H1 (cell line): ENCODE results near the gene LHFPL3. TPM values are rescaled to one million over a fixed set of nuclear protein-coding genes. Genes with fewer than 3 reads are reported as not detected.

ENCODE experiments used
- CTCF ChIA-PET: fragments of 300-600 bp; sonication (Branson Sonifier 250); formaldehyde crosslinking; loops from one replicate; lab custom pipeline; 2021; ENCODE audit not compliant: partially characterized antibody; lab: Charles Lee
- POLR2A ChIA-PET: fragments of 300-600 bp; sonication (Branson Sonifier 250); formaldehyde crosslinking; loops from one replicate; lab custom pipeline; 2021; ENCODE audit warnings: inconsistent platforms; ENCODE audit not compliant: partially characterized antibody; lab: Charles Lee
- DNase-seq, 2 experiments: peaks; one replicate each; pipeline versions ENCODE4 v3.0.0 to v3.0.0-alpha.2; 2010 to 2022; ENCODE audit warnings: low spot score in 2 of 2, low read depth in 1 of 2, mixed read lengths in 1 of 2
- FAIRE-seq: peaks from 2 replicates; lab custom pipeline; 2011; peaks lifted over from hg19 to GRCh38; lab: Jason Lieb, UNC
- H2AFZ ChIP-seq: 2 replicates; pipeline ENCODE4 v1.8.1; 2012; ENCODE audit warnings: low read length, inconsistent platforms
- H2AK5ac ChIP-seq: 2 replicates; pipeline ENCODE4 v1.6.1; 2013; ENCODE audit warnings: low read depth, low read length
- H2BK120ac ChIP-seq: replicated peaks from 2 replicates; pipeline ENCODE3; 2013; ENCODE audit warnings: low read depth, low read length, inconsistent platforms
- H2BK12ac ChIP-seq: 2 replicates; pipeline ENCODE4 v1.6.1; 2013; ENCODE audit warnings: low read depth, low read length
- H2BK15ac ChIP-seq: 2 replicates; pipeline ENCODE4 v1.6.1; 2013; ENCODE audit warnings: low read length
- H2BK20ac ChIP-seq: 2 replicates; pipeline ENCODE4 v1.6.1; 2013; ENCODE audit warnings: low read length
- H2BK5ac ChIP-seq: 2 replicates; pipeline ENCODE4 v1.6.1; 2013; ENCODE audit warnings: low read depth, low read length
- H3K14ac ChIP-seq: 2 replicates; pipeline ENCODE4 v1.6.1; 2013; ENCODE audit warnings: inconsistent platforms; ENCODE audit not compliant: insufficient read length
- H3K18ac ChIP-seq: 2 replicates; pipeline ENCODE4 v1.6.1; 2013; ENCODE audit warnings: low read length; ENCODE audit errors: extremely low read depth
- H3K23ac ChIP-seq: 2 replicates; pipeline ENCODE4 v1.6.1; 2013; ENCODE audit warnings: inconsistent platforms; ENCODE audit not compliant: insufficient read length
- H3K23me2 ChIP-seq: 2 replicates; pipeline ENCODE4 v1.6.1; 2013; ENCODE audit warnings: low read depth, low read length
- H3K27ac ChIP-seq: 2 replicates; pipeline ENCODE4 v1.6.1; 2011; ENCODE audit warnings: low read depth, low read length, inconsistent platforms
- H3K27me3 ChIP-seq, 4 experiments: replicated peaks in 1 of 4; 1 replicate in 1 of 4; 2 replicates in 3 of 4; pipeline versions ENCODE4 v1.6.1 to v1.8.1; 2011 to 2013; ENCODE audit warnings: low read length in 3 of 4, mild to moderate bottlenecking in 3 of 4, inconsistent platforms in 2 of 4, mixed read lengths in 2 of 4, moderate library complexity in 1 of 4; ENCODE audit not compliant: control insufficient read depth in 3 of 4, insufficient read depth in 3 of 4; ENCODE audit errors: extremely low read depth in 1 of 4
- H3K36me3 ChIP-seq, 4 experiments: 2 replicates each; pipeline versions ENCODE4 v1.6.1 to v1.8.1; 2011 to 2013; ENCODE audit warnings: mild to moderate bottlenecking in 4 of 4, low read length in 3 of 4, moderate library complexity in 2 of 4, control low read depth in 1 of 4, inconsistent platforms in 1 of 4; ENCODE audit not compliant: insufficient read depth in 4 of 4, control insufficient read depth in 2 of 4
- H3K4ac ChIP-seq: replicated peaks from 2 replicates; pipeline ENCODE3; 2013; ENCODE audit warnings: low read length, low read depth, mixed read lengths, inconsistent platforms; ENCODE audit not compliant: insufficient read length
- H3K4me1 ChIP-seq, 4 experiments: replicated peaks in 1 of 4; 1 replicate in 1 of 4; 2 replicates in 3 of 4; pipeline versions ENCODE4 v1.6.1 to v1.8.1; 2011 to 2013; ENCODE audit warnings: low read length in 3 of 4, inconsistent platforms in 2 of 4, mixed read lengths in 1 of 4; ENCODE audit not compliant: insufficient read depth in 4 of 4, control insufficient read depth in 3 of 4
- H3K4me2 ChIP-seq, 2 experiments: 2 replicates each; pipeline versions ENCODE4 v1.6.1 to v1.8.1; 2011 to 2013; ENCODE audit warnings: low read depth in 2 of 2, low read length in 2 of 2, control low read depth in 1 of 2, inconsistent platforms in 1 of 2, mild to moderate bottlenecking in 1 of 2; ENCODE audit not compliant: insufficient read depth in 1 of 2
- H3K4me3 ChIP-seq, 4 experiments: fragments of 200-600, 300-600 bp in 1 of 4; sonication (generic), shearing (Covaris generic), sonication (Bioruptor Twin) in 1 of 4; 2 replicates each; pipeline versions ENCODE4 v1.5.1 to v1.8.1; 2011 to 2016; ENCODE audit warnings: low read length in 4 of 4, low read depth in 3 of 4, control low read depth in 2 of 4, inconsistent platforms in 2 of 4, mild to moderate bottlenecking in 2 of 4, mixed read lengths in 1 of 4, moderate library complexity in 1 of 4; ENCODE audit not compliant: insufficient read depth in 2 of 4; ENCODE audit errors: extremely low read depth in 1 of 4
- H3K56ac ChIP-seq: replicated peaks from 2 replicates; pipeline ENCODE3; 2013; ENCODE audit warnings: low read depth, mild to moderate bottlenecking, mixed read lengths, low read length, inconsistent platforms; ENCODE audit not compliant: insufficient read length
- H3K79me1 ChIP-seq: 2 replicates; pipeline ENCODE4 v1.6.1; 2013; ENCODE audit warnings: low read depth, low read length, control low read depth
- H3K79me2 ChIP-seq, 2 experiments: 2 replicates each; pipeline versions ENCODE4 v1.6.1 to v1.8.1; 2012 to 2013; ENCODE audit warnings: low read length in 2 of 2, mild to moderate bottlenecking in 2 of 2, inconsistent platforms in 1 of 2; ENCODE audit not compliant: insufficient read depth in 2 of 2, control insufficient read depth in 1 of 2
- H3K9ac ChIP-seq, 4 experiments: replicated peaks in 1 of 4; 1 replicate in 1 of 4; 2 replicates in 3 of 4; pipeline versions ENCODE4 v1.6.1 to v1.8.1; 2011 to 2013; ENCODE audit warnings: low read depth in 3 of 4, low read length in 3 of 4, control low read depth in 2 of 4, mild to moderate bottlenecking in 2 of 4, moderate library complexity in 2 of 4, inconsistent platforms in 1 of 4; ENCODE audit errors: extremely low read depth in 1 of 4
- H3K9me3 ChIP-seq, 2 experiments: 2 replicates each; pipeline versions ENCODE4 v1.6.1 to v1.8.1; 2012 to 2013; ENCODE audit warnings: mild to moderate bottlenecking in 2 of 2, moderate library complexity in 2 of 2, control low read depth in 1 of 2, inconsistent platforms in 1 of 2, low read depth in 1 of 2, low read length in 1 of 2, mixed read lengths in 1 of 2; ENCODE audit not compliant: insufficient read depth in 2 of 2
- H4K20me1 ChIP-seq, 2 experiments: replicated peaks in 1 of 2; 2 replicates each; pipeline versions ENCODE3 to v1.8.1; 2011 to 2013; ENCODE audit warnings: inconsistent platforms in 2 of 2, low read length in 2 of 2, mild to moderate bottlenecking in 1 of 2; ENCODE audit not compliant: insufficient read depth in 2 of 2, control insufficient read depth in 1 of 2
- H4K5ac ChIP-seq: 2 replicates; pipeline ENCODE4 v1.6.1; 2013; ENCODE audit warnings: low read length, low read depth, mixed read lengths, inconsistent platforms; ENCODE audit not compliant: insufficient read length
- H4K8ac ChIP-seq: 2 replicates; pipeline ENCODE4 v1.8.0; 2013; ENCODE audit warnings: mild to moderate bottlenecking, moderate library complexity, low read length, inconsistent platforms; ENCODE audit not compliant: insufficient read depth; ENCODE audit errors: extremely low read depth
- H4K91ac ChIP-seq: replicated peaks from 2 replicates; pipeline ENCODE3; 2013; ENCODE audit warnings: low read length, mixed read lengths, inconsistent platforms; ENCODE audit not compliant: insufficient read length
- ASH2L ChIP-seq: fragments of 200-600, 300-600 bp; sonication (generic); IDR thresholded peaks from one replicate; pipeline ENCODE4 v1.7.1; 2017; ENCODE audit warnings: low read length
- BACH1 ChIP-seq: IDR thresholded peaks from 2 replicates; pipeline ENCODE4 v1.6.1; 2012; ENCODE audit warnings: low read length, improper control_type of control experiment
- BCL11A ChIP-seq, 2 experiments: IDR thresholded peaks; one replicate each; pipeline ENCODE4 v1.6.1; 2011; ENCODE audit warnings: low read depth in 2 of 2, low read length in 2 of 2, mild to moderate bottlenecking in 2 of 2
- CHD1 ChIP-seq: IDR thresholded peaks from 2 replicates; pipeline ENCODE4 v1.6.1; 2012; ENCODE audit warnings: low read depth, low read length, improper control_type of control experiment
- KDM1A ChIP-seq: fragments of 200-600, 300-600 bp; sonication (generic); IDR thresholded peaks from 2 replicates; pipeline ENCODE4 v1.7.1; 2016; ENCODE audit warnings: mild to moderate bottlenecking, low read length, borderline replicate concordance
- POLR2A ChIP-seq, 2 experiments: IDR thresholded peaks; 1 replicate in 1 of 2; 2 replicates in 1 of 2; pipeline ENCODE4 v1.6.1; 2011; ENCODE audit warnings: low read depth in 2 of 2, low read length in 2 of 2, mild to moderate bottlenecking in 2 of 2; ENCODE audit errors: control extremely low read depth in 1 of 2
- SIRT6 ChIP-seq: IDR thresholded peaks from one replicate; pipeline ENCODE4 v1.7.1; 2012; ENCODE audit warnings: low read length, inconsistent platforms
- SP2 ChIP-seq: IDR thresholded peaks from 2 replicates; pipeline ENCODE4 v1.6.1; 2012; ENCODE audit warnings: mild to moderate bottlenecking, low read length, inconsistent platforms
- polyA plus RNA-seq, 7 experiments: library from polyadenylated mRNA; depleted of rRNA in 3 of 7; stranded (reverse) in 5 of 7; unstranded in 2 of 7; fragments of >200 nt in 5 of 7; fragments of 200-250 nt in 2 of 7; gene quantifications; 1 replicate in 5 of 7; 2 replicates in 1 of 7; 4 replicates in 1 of 7; pipeline versions ENCODE4 v1.2.1 to v1.2.3, GENCODE V29; 2011 to 2013; ENCODE audit warnings: missing spikeins in 2 of 7, mixed read lengths in 2 of 7
- total RNA-seq: library from RNA; stranded (reverse); fragmentation: NEBNext Ultra II Directional; extraction: Animal tissue kit (Norgen Biotek cat#: 25700); gene quantifications from 2 replicates; pipeline ENCODE4 v1.2.1, GENCODE V29; 2021

LHFPL3 gene
- total and polyA plus RNA-seq, 2 of the 8 experiments (the other 6 are each of a cell fraction or from before 2014, with no cell fraction given) = 0.24 to 0.50 TPM

- H4K8ac ChIP-seq = no peak overlapping the region
- H2BK12ac ChIP-seq = no peak overlapping the region
- no peak overlapping the region for H3K18ac ChIP-seq
- no peak overlapping the region for H3K27ac ChIP-seq
- TF ChIP-seq POLR2A (IDR thresholded peaks at IDR 0.05; ENCODE audit: control extremely low read depth in 1 of 2, low read depth in 2 of 2, low read length in 2 of 2) = no peak
- no peak for TF ChIP-seq KDM1A
- no peak for TF ChIP-seq ASH2L
- no peak for TF ChIP-seq BACH1
- no peak for TF ChIP-seq CHD1
- TF ChIP-seq SIRT6 = no peak
- no peak for TF ChIP-seq BCL11A (IDR thresholded peaks at IDR 0.05; ENCODE audit: low read depth in 2 of 2, low read length in 2 of 2)
- TF ChIP-seq SP2 = no peak
- no peak overlapping the region for H4K91ac ChIP-seq
- no peaks in the 10 kb centered on the region for H4K20me1 ChIP-seq
- H3K9ac ChIP-seq = no peak overlapping the region
- no peak overlapping the region for H2BK120ac ChIP-seq
- H3K79me1 ChIP-seq = no peaks in the 10 kb centered on the region
- H3K4ac ChIP-seq = no peak overlapping the region
- FAIRE-seq (no peak), DNase-seq (no peak)
- H3K79me2 ChIP-seq = no peaks in the 10 kb centered on the region
- H2BK15ac ChIP-seq = no peak overlapping the region
- H2BK20ac ChIP-seq = no peak overlapping the region
- no peaks in the 10 kb centered on the region for H3K23me2 ChIP-seq
- H3K14ac ChIP-seq = no peak overlapping the region
- H3K56ac ChIP-seq = no peak overlapping the region
- H2AFZ ChIP-seq = no peak overlapping the region
- no peaks in the 10 kb centered on the region for H3K4me1 ChIP-seq
- no peak overlapping the region for H4K5ac ChIP-seq
- H2AK5ac ChIP-seq = no peak overlapping the region
- no peak overlapping the region for H3K4me2 ChIP-seq
- H3K36me3 ChIP-seq = no peaks in the 10 kb centered on the region
- no peak overlapping the region for H3K23ac ChIP-seq
- H3K9me3 ChIP-seq = peaks cover 21 to 23% of the 10 kb centered on the region in 2 experiments; a peak in 3 of 4 replicates
- no peak overlapping the region for H2BK5ac ChIP-seq
- H3K27me3 ChIP-seq = no peaks in the 10 kb centered on the region
- ChIA-PET CTCF (no interaction called here), POLR2A (no interaction called here)
- no peak overlapping the region for H3K4me3 ChIP-seq
These were observed 181.5 kb downstream of the LHFPL3 start for GRCh38 chr7:104509874-104510273.
